ENCODE results near the gene TEX13C. TPM values are rescaled to one million over a fixed set of nuclear protein-coding genes. Genes with fewer than 3 reads are reported as not detected.
"Not testable (repeated sequence)": the region's sequence is repeated elsewhere in the genome, so short reads cannot be mapped to it uniquely, and the experiment has no call there.

TEX13C gene
- polyA plus RNA-seq, 1 experiment, result not detected

- Histone ChIP-seq H3K27me3 (ENCODE audit: control insufficient read depth, insufficient read depth, low read length) (no peaks in the 10 kb centered on the region), H3K4me3 (ENCODE audit: low read depth, low read length) (no peak overlapping the region), H3K36me3 (ENCODE audit: control insufficient read depth, insufficient read depth, low read length) (no peaks in the 10 kb centered on the region)
- ChIA-PET POLR2A (no interaction called here), CTCF (no interaction called here)
- DNase-seq (ENCODE audit: low read depth), result no peak
- TF ChIP-seq CTCF (IDR thresholded peaks at IDR 0.05; ENCODE audit: insufficient read depth, low read depth, low read length), result no peak
These were observed 11.0 kb upstream of the TEX13C start for GRCh38 chrX:125308653-125309052.

- CTCF ChIA-PET, POLR2A ChIA-PET: not testable (repeated sequence)
These were observed 505 bp upstream of the TEX13C start for GRCh38 chrX:125319166-125319565.

GRCh38 chrX:125322431-125322830 is 2.8 kb downstream of the TEX13C start:
- no peak for DNase-seq (ENCODE audit: low read depth)
- CTCF ChIA-PET, result no interaction called here
- no peak overlapping the region for H3K4me3 ChIP-seq (ENCODE audit: low read depth, low read length)
- POLR2A ChIA-PET, result no interaction called here
- H3K27me3 ChIP-seq (ENCODE audit: control insufficient read depth, insufficient read depth, low read length), result no peaks in the 10 kb centered on the region
- TF ChIP-seq CTCF (IDR thresholded peaks at IDR 0.05; ENCODE audit: insufficient read depth, low read depth, low read length), result no peak
- H3K36me3 ChIP-seq (ENCODE audit: control insufficient read depth, insufficient read depth, low read length), result no peaks in the 10 kb centered on the region

More at GRCh38 chrX:125319166-125319565, 505 bp upstream of the TEX13C start:
- H3K27me3 ChIP-seq (ENCODE audit: control insufficient read depth, insufficient read depth, low read length); DNase-seq (ENCODE audit: low read depth); H3K36me3 ChIP-seq (ENCODE audit: control insufficient read depth, insufficient read depth, low read length); H3K4me3 ChIP-seq (ENCODE audit: low read depth, low read length): not testable (repeated sequence)

GRCh38 chrX:125326599-125326998 is 6.9 kb downstream of the TEX13C start:
- TF ChIP-seq CTCF (IDR thresholded peaks at IDR 0.05; ENCODE audit: insufficient read depth, low read depth, low read length), result no peak
- CTCF ChIA-PET, result no interaction called here
- Histone ChIP-seq H3K27me3 (ENCODE audit: control insufficient read depth, insufficient read depth, low read length) (no peaks in the 10 kb centered on the region), H3K36me3 (ENCODE audit: control insufficient read depth, insufficient read depth, low read length) (no peaks in the 10 kb centered on the region), H3K4me3 (ENCODE audit: low read depth, low read length) (no peak overlapping the region)
- POLR2A ChIA-PET, result no interaction called here
- no peak for DNase-seq (ENCODE audit: low read depth)

- TF ChIP-seq CTCF (IDR thresholded peaks at IDR 0.05; ENCODE audit: insufficient read depth, low read depth, low read length), result no peak
- ChIA-PET POLR2A (no interaction called here), CTCF (no interaction called here)
- no peak for DNase-seq (ENCODE audit: low read depth)
- no peak overlapping the region for H3K4me3 ChIP-seq (ENCODE audit: low read depth, low read length)
- no peaks in the 10 kb centered on the region for H3K27me3 ChIP-seq (ENCODE audit: control insufficient read depth, insufficient read depth, low read length)
- H3K36me3 ChIP-seq (ENCODE audit: control insufficient read depth, insufficient read depth, low read length), result no peaks in the 10 kb centered on the region
These were observed 8.2 kb downstream of the TEX13C start for GRCh38 chrX:125327891-125328290.

- no peaks in the 10 kb centered on the region for H3K27me3 ChIP-seq (ENCODE audit: control insufficient read depth, insufficient read depth, low read length)
- POLR2A ChIA-PET, result no interaction called here
These were observed 13.9 kb downstream of the TEX13C start for GRCh38 chrX:125333583-125333982.

More at GRCh38 chrX:125333583-125333982, 13.9 kb downstream of the TEX13C start:
- CTCF ChIA-PET, result no interaction called here
- TF ChIP-seq CTCF (IDR thresholded peaks at IDR 0.05; ENCODE audit: insufficient read depth, low read depth, low read length), result no peak
- DNase-seq (ENCODE audit: low read depth), result no peak
- Histone ChIP-seq H3K36me3 (ENCODE audit: control insufficient read depth, insufficient read depth, low read length) (no peaks in the 10 kb centered on the region), H3K4me3 (ENCODE audit: low read depth, low read length) (no peak overlapping the region)
